Measurements from ENCODE around the gene FNDC10.

- TF ChIP-seq CTCF (conservative IDR thresholded peaks at IDR 0.05 in 1 of 2, IDR thresholded peaks at IDR 0.05 in 1 of 2; ENCODE audit: extremely low read depth in 1 of 2, insufficient read depth in 1 of 2, low read depth in 1 of 2, low read length in 2 of 2) (no peak), EZH2 (IDR thresholded peaks at IDR 0.05; ENCODE audit: borderline replicate concordance, low read length) (no peak)
These were observed 14.4 kb upstream of the FNDC10 start for GRCh38 chr1:1614204-1614953.
